H1 (cell line): ENCODE results near the gene CCN6. TPM values are rescaled to one million over a fixed set of nuclear protein-coding genes. Genes with fewer than 3 reads are reported as not detected.

ENCODE experiments used
- CTCF ChIA-PET: fragments of 300-600 bp; sonication (Branson Sonifier 250); formaldehyde crosslinking; loops from one replicate; lab custom pipeline; 2021; ENCODE audit not compliant: partially characterized antibody; lab: Charles Lee
- POLR2A ChIA-PET: fragments of 300-600 bp; sonication (Branson Sonifier 250); formaldehyde crosslinking; loops from one replicate; lab custom pipeline; 2021; ENCODE audit warnings: inconsistent platforms; ENCODE audit not compliant: partially characterized antibody; lab: Charles Lee
- DNase-seq, 2 experiments: peaks; one replicate each; pipeline versions ENCODE4 v3.0.0 to v3.0.0-alpha.2; 2010 to 2022; ENCODE audit warnings: low spot score in 2 of 2, low read depth in 1 of 2, mixed read lengths in 1 of 2
- FAIRE-seq: peaks from 2 replicates; lab custom pipeline; 2011; peaks lifted over from hg19 to GRCh38; lab: Jason Lieb, UNC
- H2AFZ ChIP-seq: 2 replicates; pipeline ENCODE4 v1.8.1; 2012; ENCODE audit warnings: low read length, inconsistent platforms
- H2AK5ac ChIP-seq: 2 replicates; pipeline ENCODE4 v1.6.1; 2013; ENCODE audit warnings: low read depth, low read length
- H2BK120ac ChIP-seq: replicated peaks from 2 replicates; pipeline ENCODE3; 2013; ENCODE audit warnings: low read depth, low read length, inconsistent platforms
- H2BK12ac ChIP-seq: 2 replicates; pipeline ENCODE4 v1.6.1; 2013; ENCODE audit warnings: low read depth, low read length
- H2BK15ac ChIP-seq: 2 replicates; pipeline ENCODE4 v1.6.1; 2013; ENCODE audit warnings: low read length
- H2BK20ac ChIP-seq: 2 replicates; pipeline ENCODE4 v1.6.1; 2013; ENCODE audit warnings: low read length
- H2BK5ac ChIP-seq: 2 replicates; pipeline ENCODE4 v1.6.1; 2013; ENCODE audit warnings: low read depth, low read length
- H3K14ac ChIP-seq: 2 replicates; pipeline ENCODE4 v1.6.1; 2013; ENCODE audit warnings: inconsistent platforms; ENCODE audit not compliant: insufficient read length
- H3K18ac ChIP-seq: 2 replicates; pipeline ENCODE4 v1.6.1; 2013; ENCODE audit warnings: low read length; ENCODE audit errors: extremely low read depth
- H3K23ac ChIP-seq: 2 replicates; pipeline ENCODE4 v1.6.1; 2013; ENCODE audit warnings: inconsistent platforms; ENCODE audit not compliant: insufficient read length
- H3K23me2 ChIP-seq: 2 replicates; pipeline ENCODE4 v1.6.1; 2013; ENCODE audit warnings: low read depth, low read length
- H3K27ac ChIP-seq: 2 replicates; pipeline ENCODE4 v1.6.1; 2011; ENCODE audit warnings: low read depth, low read length, inconsistent platforms
- H3K27me3 ChIP-seq, 4 experiments: replicated peaks in 1 of 4; 1 replicate in 1 of 4; 2 replicates in 3 of 4; pipeline versions ENCODE4 v1.6.1 to v1.8.1; 2011 to 2013; ENCODE audit warnings: low read length in 3 of 4, mild to moderate bottlenecking in 3 of 4, inconsistent platforms in 2 of 4, mixed read lengths in 2 of 4, moderate library complexity in 1 of 4; ENCODE audit not compliant: control insufficient read depth in 3 of 4, insufficient read depth in 3 of 4; ENCODE audit errors: extremely low read depth in 1 of 4
- H3K36me3 ChIP-seq, 4 experiments: 2 replicates each; pipeline versions ENCODE4 v1.6.1 to v1.8.1; 2011 to 2013; ENCODE audit warnings: mild to moderate bottlenecking in 4 of 4, low read length in 3 of 4, moderate library complexity in 2 of 4, control low read depth in 1 of 4, inconsistent platforms in 1 of 4; ENCODE audit not compliant: insufficient read depth in 4 of 4, control insufficient read depth in 2 of 4
- H3K4ac ChIP-seq: replicated peaks from 2 replicates; pipeline ENCODE3; 2013; ENCODE audit warnings: low read length, low read depth, mixed read lengths, inconsistent platforms; ENCODE audit not compliant: insufficient read length
- H3K4me1 ChIP-seq, 4 experiments: replicated peaks in 1 of 4; 1 replicate in 1 of 4; 2 replicates in 3 of 4; pipeline versions ENCODE4 v1.6.1 to v1.8.1; 2011 to 2013; ENCODE audit warnings: low read length in 3 of 4, inconsistent platforms in 2 of 4, mixed read lengths in 1 of 4; ENCODE audit not compliant: insufficient read depth in 4 of 4, control insufficient read depth in 3 of 4
- H3K4me2 ChIP-seq, 2 experiments: 2 replicates each; pipeline versions ENCODE4 v1.6.1 to v1.8.1; 2011 to 2013; ENCODE audit warnings: low read depth in 2 of 2, low read length in 2 of 2, control low read depth in 1 of 2, inconsistent platforms in 1 of 2, mild to moderate bottlenecking in 1 of 2; ENCODE audit not compliant: insufficient read depth in 1 of 2
- H3K4me3 ChIP-seq, 4 experiments: fragments of 200-600, 300-600 bp in 1 of 4; sonication (generic), shearing (Covaris generic), sonication (Bioruptor Twin) in 1 of 4; 2 replicates each; pipeline versions ENCODE4 v1.5.1 to v1.8.1; 2011 to 2016; ENCODE audit warnings: low read length in 4 of 4, low read depth in 3 of 4, control low read depth in 2 of 4, inconsistent platforms in 2 of 4, mild to moderate bottlenecking in 2 of 4, mixed read lengths in 1 of 4, moderate library complexity in 1 of 4; ENCODE audit not compliant: insufficient read depth in 2 of 4; ENCODE audit errors: extremely low read depth in 1 of 4
- H3K56ac ChIP-seq: replicated peaks from 2 replicates; pipeline ENCODE3; 2013; ENCODE audit warnings: low read depth, mild to moderate bottlenecking, mixed read lengths, low read length, inconsistent platforms; ENCODE audit not compliant: insufficient read length
- H3K79me1 ChIP-seq: 2 replicates; pipeline ENCODE4 v1.6.1; 2013; ENCODE audit warnings: low read depth, low read length, control low read depth
- H3K79me2 ChIP-seq, 2 experiments: 2 replicates each; pipeline versions ENCODE4 v1.6.1 to v1.8.1; 2012 to 2013; ENCODE audit warnings: low read length in 2 of 2, mild to moderate bottlenecking in 2 of 2, inconsistent platforms in 1 of 2; ENCODE audit not compliant: insufficient read depth in 2 of 2, control insufficient read depth in 1 of 2
- H3K9ac ChIP-seq, 4 experiments: replicated peaks in 1 of 4; 1 replicate in 1 of 4; 2 replicates in 3 of 4; pipeline versions ENCODE4 v1.6.1 to v1.8.1; 2011 to 2013; ENCODE audit warnings: low read depth in 3 of 4, low read length in 3 of 4, control low read depth in 2 of 4, mild to moderate bottlenecking in 2 of 4, moderate library complexity in 2 of 4, inconsistent platforms in 1 of 4; ENCODE audit errors: extremely low read depth in 1 of 4
- H3K9me3 ChIP-seq, 2 experiments: 2 replicates each; pipeline versions ENCODE4 v1.6.1 to v1.8.1; 2012 to 2013; ENCODE audit warnings: mild to moderate bottlenecking in 2 of 2, moderate library complexity in 2 of 2, control low read depth in 1 of 2, inconsistent platforms in 1 of 2, low read depth in 1 of 2, low read length in 1 of 2, mixed read lengths in 1 of 2; ENCODE audit not compliant: insufficient read depth in 2 of 2
- H4K20me1 ChIP-seq, 2 experiments: replicated peaks in 1 of 2; 2 replicates each; pipeline versions ENCODE3 to v1.8.1; 2011 to 2013; ENCODE audit warnings: inconsistent platforms in 2 of 2, low read length in 2 of 2, mild to moderate bottlenecking in 1 of 2; ENCODE audit not compliant: insufficient read depth in 2 of 2, control insufficient read depth in 1 of 2
- H4K5ac ChIP-seq: 2 replicates; pipeline ENCODE4 v1.6.1; 2013; ENCODE audit warnings: low read length, low read depth, mixed read lengths, inconsistent platforms; ENCODE audit not compliant: insufficient read length
- H4K8ac ChIP-seq: 2 replicates; pipeline ENCODE4 v1.8.0; 2013; ENCODE audit warnings: mild to moderate bottlenecking, moderate library complexity, low read length, inconsistent platforms; ENCODE audit not compliant: insufficient read depth; ENCODE audit errors: extremely low read depth
- H4K91ac ChIP-seq: replicated peaks from 2 replicates; pipeline ENCODE3; 2013; ENCODE audit warnings: low read length, mixed read lengths, inconsistent platforms; ENCODE audit not compliant: insufficient read length
- CEBPB ChIP-seq: IDR thresholded peaks from 2 replicates; pipeline ENCODE4 v1.6.1; 2012; ENCODE audit warnings: low read depth, low read length
- EGR1 ChIP-seq: IDR thresholded peaks from 2 replicates; pipeline ENCODE4 v1.6.1; 2011; ENCODE audit warnings: low read depth, low read length, borderline replicate concordance
- FOSL1 ChIP-seq: IDR thresholded peaks from 2 replicates; pipeline ENCODE4 v1.6.1; 2011; ENCODE audit warnings: mild to moderate bottlenecking, low read depth, low read length, moderate library complexity; ENCODE audit not compliant: insufficient read depth
- MAFK ChIP-seq: IDR thresholded peaks from 2 replicates; pipeline ENCODE4 v1.6.1; 2012; ENCODE audit warnings: low read depth, mild to moderate bottlenecking, improper control_type of control experiment, low read length
- SIN3A ChIP-seq, 2 experiments: IDR thresholded peaks in 1 of 2; conservative IDR thresholded peaks in 1 of 2; 2 replicates each; pipeline ENCODE4 v1.6.1; 2011 to 2012; ENCODE audit warnings: low read length in 2 of 2, improper control_type of control experiment in 1 of 2, low read depth in 1 of 2, mild to moderate bottlenecking in 1 of 2
- SP2 ChIP-seq: IDR thresholded peaks from 2 replicates; pipeline ENCODE4 v1.6.1; 2012; ENCODE audit warnings: mild to moderate bottlenecking, low read length, inconsistent platforms
- WGBS, 2 experiments: shearing (Covaris generic) in 1 of 2; methylation state at CpG; one replicate each; pipeline versions ENCODE4 v1.1.6 to v1.1.7; 2013 to 2015; ENCODE audit warnings: low lambda C conversion rate in 2 of 2, mixed read lengths in 2 of 2, inconsistent platforms in 1 of 2, low coverage in 1 of 2, missing lambda C conversion rate in 1 of 2; ENCODE audit not compliant: insufficient replicate concordance in 2 of 2, insufficient coverage in 1 of 2, insufficient read length in 1 of 2; ENCODE audit errors: extremely low coverage in 1 of 2, missing lambda C conversion rate in 1 of 2; 5-methylcytosine and 5-hydroxymethylcytosine counted together
- polyA plus RNA-seq, 7 experiments: library from polyadenylated mRNA; depleted of rRNA in 3 of 7; stranded (reverse) in 5 of 7; unstranded in 2 of 7; fragments of >200 nt in 5 of 7; fragments of 200-250 nt in 2 of 7; gene quantifications; 1 replicate in 5 of 7; 2 replicates in 1 of 7; 4 replicates in 1 of 7; pipeline versions ENCODE4 v1.2.1 to v1.2.3, GENCODE V29; 2011 to 2013; ENCODE audit warnings: missing spikeins in 2 of 7, mixed read lengths in 2 of 7
- total RNA-seq: library from RNA; stranded (reverse); fragmentation: NEBNext Ultra II Directional; extraction: Animal tissue kit (Norgen Biotek cat#: 25700); gene quantifications from 2 replicates; pipeline ENCODE4 v1.2.1, GENCODE V29; 2021

Gene CCN6
- total and polyA plus RNA-seq, 2 of the 8 experiments (the other 6 are each of a cell fraction or from before 2014, with no cell fraction given): not detected

DNA sequence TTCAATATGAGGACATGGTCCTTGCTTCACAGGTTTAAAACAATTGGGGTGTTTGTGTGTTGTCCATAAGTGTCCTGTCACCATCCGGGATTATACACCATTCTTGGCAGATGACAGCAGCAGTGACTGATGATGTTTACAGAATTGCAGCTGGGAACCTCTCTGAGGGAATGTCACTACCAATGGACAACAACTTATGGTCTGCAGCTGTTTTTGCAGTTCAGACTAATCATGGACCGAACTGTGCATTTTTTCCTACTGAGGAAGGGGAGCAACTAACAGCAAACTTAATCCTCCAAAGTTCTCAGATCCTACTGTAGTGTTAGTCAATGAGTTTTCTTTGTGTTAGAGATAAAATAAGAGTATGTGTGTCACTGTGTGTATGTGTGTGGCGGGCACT is 59.5 kb downstream of the CCN6 start:
- Histone ChIP-seq H4K8ac (no peak overlapping the region), H3K36me3 (no peaks in the 10 kb centered on the region), H3K9me3 (no peaks in the 10 kb centered on the region), H3K23me2 (no peaks in the 10 kb centered on the region), H2AFZ (no peak overlapping the region), H3K79me2 (no peaks in the 10 kb centered on the region), H3K27ac (no peak overlapping the region), H3K56ac (no peak overlapping the region), H4K91ac (no peak overlapping the region), H3K79me1 (no peaks in the 10 kb centered on the region), H3K4me3 (no peak overlapping the region), H4K20me1 (no peaks in the 10 kb centered on the region), H2BK120ac (no peak overlapping the region), H2AK5ac (no peak overlapping the region), H3K14ac (no peak overlapping the region), H3K18ac (no peak overlapping the region), H2BK20ac (no peak overlapping the region), H3K27me3 (no peaks in the 10 kb centered on the region), H3K4me1 (no peaks in the 10 kb centered on the region), H3K9ac (no peak overlapping the region), H4K5ac (no peak overlapping the region), H3K4me2 (no peak overlapping the region), H2BK15ac (no peak overlapping the region), H3K23ac (no peak overlapping the region), H3K4ac (no peak overlapping the region), H2BK12ac (no peak overlapping the region), H2BK5ac (no peak overlapping the region)
- ChIA-PET CTCF (interaction anchor here (0.6 to 1.5 kb wide), 3 partner anchors 50 to 198 kb away, joined by 3 to 5 read pairs (median 3); no protein-coding TSS in a partner anchor), POLR2A (no interaction called here)
- WGBS, 2 experiments: 91% methylated on average over 3 of the region's 3 CpGs; no CpG with 5 or more reads in 1 of the 2 experiments
- no peak for TF ChIP-seq FOSL1
- no peak for TF ChIP-seq SIN3A (conservative IDR thresholded peaks at IDR 0.05 in 1 of 2, IDR thresholded peaks at IDR 0.05 in 1 of 2; ENCODE audit: low read depth in 1 of 2, low read length in 2 of 2)
- no peak for TF ChIP-seq CEBPB
- no peak for TF ChIP-seq EGR1
- TF ChIP-seq SP2: no peak
- TF ChIP-seq MAFK: no peak
- DNase-seq (no peak), FAIRE-seq (no peak)
